ENCODE measurements around the gene TMEM248.

The TMEM248 gene

DNA sequence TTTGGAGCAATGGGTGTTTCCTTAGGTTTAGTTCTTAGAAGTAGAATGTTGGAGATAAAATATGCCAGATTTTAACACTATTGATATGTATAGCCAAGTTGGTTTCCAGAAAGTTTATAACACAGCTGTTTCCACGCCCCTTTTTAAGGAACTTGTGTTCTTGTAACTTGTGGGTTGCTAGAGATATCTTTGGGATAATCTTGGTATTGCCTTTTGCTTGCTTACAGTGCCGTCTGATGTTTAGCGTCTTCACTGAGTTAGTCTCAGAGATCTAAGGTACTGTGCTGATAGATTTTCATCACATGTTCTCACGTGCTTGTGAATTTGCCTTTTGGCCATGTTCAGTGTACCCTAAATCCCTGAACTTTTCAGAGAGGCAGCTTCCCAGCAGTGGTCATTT, 12.4 kb downstream of the TMEM248 start:
- peaks cover 13% of the 10 kb centered on the region for H4K20me1 ChIP-seq (ENCODE audit: insufficient read depth)
- H3K4me2 ChIP-seq, result no peak overlapping the region
- no peak overlapping the region for H3K9ac ChIP-seq
- TF ChIP-seq, protein P1, sequence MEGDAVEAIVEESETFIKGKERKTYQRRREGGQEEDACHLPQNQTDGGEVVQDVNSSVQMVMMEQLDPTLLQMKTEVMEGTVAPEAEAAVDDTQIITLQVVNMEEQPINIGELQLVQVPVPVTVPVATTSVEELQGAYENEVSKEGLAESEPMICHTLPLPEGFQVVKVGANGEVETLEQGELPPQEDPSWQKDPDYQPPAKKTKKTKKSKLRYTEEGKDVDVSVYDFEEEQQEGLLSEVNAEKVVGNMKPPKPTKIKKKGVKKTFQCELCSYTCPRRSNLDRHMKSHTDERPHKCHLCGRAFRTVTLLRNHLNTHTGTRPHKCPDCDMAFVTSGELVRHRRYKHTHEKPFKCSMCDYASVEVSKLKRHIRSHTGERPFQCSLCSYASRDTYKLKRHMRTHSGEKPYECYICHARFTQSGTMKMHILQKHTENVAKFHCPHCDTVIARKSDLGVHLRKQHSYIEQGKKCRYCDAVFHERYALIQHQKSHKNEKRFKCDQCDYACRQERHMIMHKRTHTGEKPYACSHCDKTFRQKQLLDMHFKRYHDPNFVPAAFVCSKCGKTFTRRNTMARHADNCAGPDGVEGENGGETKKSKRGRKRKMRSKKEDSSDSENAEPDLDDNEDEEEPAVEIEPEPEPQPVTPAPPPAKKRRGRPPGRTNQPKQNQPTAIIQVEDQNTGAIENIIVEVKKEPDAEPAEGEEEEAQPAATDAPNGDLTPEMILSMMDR (conservative IDR thresholded peaks at IDR 0.05; ENCODE audit: low read depth, low read length), result no peak
- H3K27me3 ChIP-seq (ENCODE audit: insufficient read depth, low read depth), result no peaks in the 10 kb centered on the region
- peaks cover 98% of the 10 kb centered on the region for H3K79me2 ChIP-seq (ENCODE audit: insufficient read depth, low read depth)
- H3K27ac ChIP-seq, result no peak overlapping the region
- no peak overlapping the region for H2AFZ ChIP-seq (ENCODE audit: low read depth)
- H3K4me3 ChIP-seq (IDR thresholded peaks at IDR 0.05; ENCODE audit: insufficient read depth, low read depth, low read length), result no peak overlapping the region
- H3K4me1 ChIP-seq (ENCODE audit: low read depth, poor library complexity, severe bottlenecking), result no peaks in the 10 kb centered on the region
- H3K36me3 ChIP-seq (ENCODE audit: insufficient read depth), result no peaks in the 10 kb centered on the region; the same call in 1 of the 2 replicates

- Histone ChIP-seq H3K79me2 (ENCODE audit: insufficient read depth, low read depth) (peaks cover 74% of the 10 kb centered on the region), H3K27me3 (ENCODE audit: insufficient read depth, low read depth) (no peaks in the 10 kb centered on the region), H3K27ac (no peak overlapping the region), H3K4me1 (ENCODE audit: low read depth, poor library complexity, severe bottlenecking) (no peaks in the 10 kb centered on the region), H3K4me3 (IDR thresholded peaks at IDR 0.05; ENCODE audit: insufficient read depth, low read depth, low read length) (no peak overlapping the region), H2AFZ (ENCODE audit: low read depth) (no peak overlapping the region), H4K20me1 (ENCODE audit: insufficient read depth) (peaks cover 11% of the 10 kb centered on the region), H3K36me3 (ENCODE audit: insufficient read depth) (no peaks in the 10 kb centered on the region; the same call in 1 of the 2 replicates), H3K9ac (no peak overlapping the region), H3K4me2 (no peak overlapping the region)
- TF ChIP-seq, protein P1 (conservative IDR thresholded peaks at IDR 0.05; ENCODE audit: low read depth, low read length), result no peak
These were observed 16.9 kb downstream of the TMEM248 start for GRCh38 chr7:66937940-66938339.

- Histone ChIP-seq H3K27me3 (ENCODE audit: insufficient read depth, low read depth) (no peaks in the 10 kb centered on the region), H3K27ac (no peak overlapping the region), H3K4me1 (ENCODE audit: low read depth, poor library complexity, severe bottlenecking) (no peaks in the 10 kb centered on the region), H3K79me2 (ENCODE audit: insufficient read depth, low read depth) (peaks cover 62% of the 10 kb centered on the region), H2AFZ (ENCODE audit: low read depth) (no peak overlapping the region), H3K4me2 (no peak overlapping the region), H3K36me3 (ENCODE audit: insufficient read depth) (no peaks in the 10 kb centered on the region; the same call in 1 of the 2 replicates), H4K20me1 (ENCODE audit: insufficient read depth) (peaks cover 10% of the 10 kb centered on the region), H3K9ac (no peak overlapping the region), H3K4me3 (IDR thresholded peaks at IDR 0.05; ENCODE audit: insufficient read depth, low read depth, low read length) (no peak overlapping the region)
- TF ChIP-seq, protein P1 (conservative IDR thresholded peaks at IDR 0.05; ENCODE audit: low read depth, low read length), result no peak
These were observed 18.3 kb downstream of the TMEM248 start for GRCh38 chr7:66939325-66939724.

DNA sequence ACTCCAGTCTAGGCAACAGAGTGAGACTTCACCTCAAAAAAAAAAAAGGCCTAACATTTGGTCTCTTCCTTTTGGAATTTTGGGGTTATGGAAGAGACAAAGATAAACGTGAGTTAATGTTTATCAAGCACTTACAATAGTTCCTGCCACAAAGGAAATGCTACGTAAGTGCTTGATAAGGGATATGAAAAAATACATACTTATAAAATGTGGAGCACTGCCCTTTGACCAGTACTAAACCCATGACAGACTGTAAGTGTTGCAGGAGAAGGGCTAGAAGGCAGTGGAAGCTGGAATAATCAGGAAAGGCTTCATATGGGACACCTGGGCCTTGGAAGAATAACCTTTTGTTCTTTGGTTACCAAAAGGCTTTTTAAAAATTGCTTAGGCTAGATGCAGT, 25.5 kb downstream of the TMEM248 start:
- H3K4me2 ChIP-seq, result no peak overlapping the region
- H3K9ac ChIP-seq, result no peak overlapping the region
- H3K27me3 ChIP-seq (ENCODE audit: insufficient read depth, low read depth), result no peaks in the 10 kb centered on the region
- no peaks in the 10 kb centered on the region for H3K4me1 ChIP-seq (ENCODE audit: low read depth, poor library complexity, severe bottlenecking)
- H3K27ac ChIP-seq, result no peak overlapping the region
- H3K79me2 ChIP-seq (ENCODE audit: insufficient read depth, low read depth), result peaks cover 7% of the 10 kb centered on the region; the same call in 1 of the 2 replicates
- H3K4me3 ChIP-seq (IDR thresholded peaks at IDR 0.05; ENCODE audit: insufficient read depth, low read depth, low read length), result no peak overlapping the region
- H3K36me3 ChIP-seq (ENCODE audit: insufficient read depth), result peaks cover 12% of the 10 kb centered on the region; the same call in 1 of the 2 replicates
- no peak overlapping the region for H2AFZ ChIP-seq (ENCODE audit: low read depth)
- TF ChIP-seq, protein P1 (conservative IDR thresholded peaks at IDR 0.05; ENCODE audit: low read depth, low read length), result no peak
- no peaks in the 10 kb centered on the region for H4K20me1 ChIP-seq (ENCODE audit: insufficient read depth)
